HG02588 (cell line): ENCODE results near the gene TFCP2L1.

Source experiments
- ATAC-seq: cut with Tn5 transposase; IDR thresholded peaks from one replicate; pipeline ENCODE4 v1.9.1; 2021; ENCODE audit warnings: mild to moderate bottlenecking, moderate library complexity; ENCODE audit not compliant: unreplicated experiment

TFCP2L1 gene

DNA sequence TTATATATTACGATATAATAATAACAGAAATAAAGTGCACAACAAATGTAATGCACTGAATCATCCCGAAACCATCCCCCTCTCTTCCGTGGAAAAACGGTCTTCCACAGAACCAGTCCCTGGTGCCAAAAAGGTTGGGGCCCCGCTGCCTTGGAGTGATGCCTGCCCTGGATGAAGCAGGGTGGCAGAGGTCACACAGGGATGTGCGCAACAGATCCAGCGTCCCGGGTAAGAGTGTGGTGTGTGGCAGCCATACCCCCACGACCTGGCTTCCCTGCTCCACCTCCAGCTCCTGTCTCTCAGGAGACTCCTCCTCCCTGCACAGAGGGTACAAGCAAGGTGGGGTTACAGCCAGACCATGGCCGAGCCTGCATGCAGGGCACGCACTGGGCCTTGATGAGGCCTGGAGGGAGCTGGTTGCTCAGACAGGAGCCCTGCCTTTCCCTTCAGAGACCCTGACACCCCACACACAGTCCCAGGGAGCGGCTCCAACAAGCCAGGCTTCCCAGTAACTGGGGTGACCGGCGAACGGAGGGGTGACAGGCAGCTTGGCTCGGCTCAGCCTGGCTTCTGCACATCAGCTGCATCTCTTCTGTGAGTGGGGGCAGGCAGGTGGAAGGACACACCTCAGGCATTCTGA, 41.1 kb downstream of the TFCP2L1 start:
- ATAC-seq = no peak

DNA sequence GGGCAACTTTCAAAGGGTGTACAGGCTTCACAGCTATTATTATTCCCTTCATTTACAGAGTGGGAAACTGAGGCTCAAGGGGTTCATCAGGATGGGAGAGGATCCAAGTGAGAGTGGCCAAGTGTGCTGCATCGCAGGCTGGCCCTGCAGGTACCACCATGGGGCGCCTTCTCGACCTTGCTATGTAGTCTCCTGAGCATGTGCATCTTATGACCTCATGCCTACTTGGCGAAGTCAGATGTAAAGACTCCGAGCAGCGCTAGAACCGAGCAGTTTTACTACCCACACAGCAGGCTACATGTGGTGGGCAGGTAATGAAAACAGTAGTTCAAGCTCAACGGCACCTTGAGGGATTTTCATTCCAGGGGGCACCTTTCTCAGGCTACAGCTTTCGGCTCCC, 42.0 kb downstream of the TFCP2L1 start:
- no peak for ATAC-seq

DNA sequence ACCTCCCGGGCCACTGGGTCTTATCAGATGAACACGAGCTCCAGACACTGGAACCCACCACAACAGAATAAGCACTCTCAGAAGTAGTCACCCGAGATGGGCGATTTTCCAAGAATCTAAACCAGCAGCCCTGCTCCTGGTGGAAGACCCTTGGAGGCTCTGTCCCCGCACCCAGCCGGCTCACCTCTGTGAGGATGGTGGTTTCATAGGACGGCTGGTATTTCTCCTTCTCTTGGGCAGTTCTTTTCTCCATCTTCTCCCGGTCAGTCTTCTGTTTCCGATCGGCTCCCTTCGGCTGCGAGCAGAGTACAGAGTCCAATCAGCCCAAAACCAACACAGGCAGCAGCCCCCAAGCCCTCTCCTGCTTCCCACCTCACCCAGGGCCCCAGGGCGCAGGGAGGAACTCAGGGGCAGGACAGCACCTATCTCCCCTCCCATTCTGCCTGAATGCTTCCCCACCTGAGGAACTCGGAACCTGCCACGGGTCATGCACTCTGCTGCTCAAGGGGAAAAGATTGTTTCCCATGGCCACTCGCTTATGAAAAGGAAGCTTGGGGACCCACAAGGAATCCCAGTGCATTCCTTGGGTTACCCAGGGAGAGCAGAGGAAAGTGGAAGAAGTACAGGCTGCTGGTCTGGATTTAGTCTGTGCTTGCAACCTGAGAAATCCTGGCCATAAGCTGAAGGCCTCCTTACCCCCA, 42.7 kb downstream of the TFCP2L1 start:
- ATAC-seq = no peak

DNA sequence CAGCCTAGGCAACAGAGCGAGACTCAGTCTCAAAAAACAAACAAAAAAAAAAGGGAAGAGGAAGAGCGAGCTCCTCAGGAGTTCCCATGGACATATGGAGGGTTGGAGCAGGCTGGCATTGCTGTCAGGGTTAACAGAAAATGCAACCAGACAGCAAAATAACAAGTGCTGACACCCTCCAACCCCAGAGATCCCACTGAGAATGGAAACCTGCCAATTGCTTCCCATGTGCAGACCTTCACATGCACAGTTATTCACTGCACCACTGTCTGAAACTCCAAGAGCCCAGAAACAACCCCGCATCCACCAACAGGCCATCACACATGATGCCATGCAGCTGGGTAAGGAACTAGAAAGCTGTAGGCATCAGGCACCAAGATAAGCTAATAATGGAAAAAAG, 43.5 kb downstream of the TFCP2L1 start:
- no peak for ATAC-seq

DNA sequence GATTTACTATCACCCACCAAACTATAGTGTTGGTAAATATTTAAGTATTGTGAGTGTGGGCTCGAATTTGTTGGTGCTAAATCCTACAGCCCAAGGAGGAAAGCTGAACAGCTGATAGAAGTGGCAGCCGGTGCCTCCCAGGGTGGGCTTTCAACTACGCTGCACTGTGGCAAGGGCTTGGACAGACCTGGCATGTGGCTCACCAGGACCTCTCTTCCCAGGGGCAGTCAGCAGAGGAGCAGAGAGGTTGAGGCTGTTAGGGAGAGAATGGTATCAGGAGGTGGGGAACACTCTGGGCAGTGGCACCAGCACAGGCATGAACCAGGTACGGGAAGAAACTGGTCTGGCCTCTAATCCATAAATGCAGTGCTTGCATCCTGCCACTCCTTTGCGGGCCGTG, 44.6 kb downstream of the TFCP2L1 start:
- ATAC-seq = no peak

DNA sequence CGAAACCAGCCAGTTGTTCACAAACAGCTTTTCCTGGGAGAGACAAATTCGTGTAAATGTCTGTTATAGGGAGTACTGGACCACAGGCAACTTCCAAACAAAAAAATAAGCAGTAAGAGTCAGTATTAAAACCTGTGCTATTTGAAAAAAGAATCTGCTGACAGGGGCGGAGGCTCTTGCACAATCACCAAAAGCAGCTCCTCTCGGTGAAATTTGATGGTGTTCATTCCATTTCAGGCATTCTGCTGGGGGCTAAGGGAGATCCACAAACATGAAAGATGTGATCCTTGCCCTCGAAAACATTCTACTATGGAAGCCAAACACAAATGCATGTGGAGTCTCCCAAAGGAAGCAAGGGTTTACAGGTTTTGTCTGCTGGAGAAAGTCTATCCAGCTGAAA, 45.0 kb downstream of the TFCP2L1 start:
- ATAC-seq = no peak

DNA sequence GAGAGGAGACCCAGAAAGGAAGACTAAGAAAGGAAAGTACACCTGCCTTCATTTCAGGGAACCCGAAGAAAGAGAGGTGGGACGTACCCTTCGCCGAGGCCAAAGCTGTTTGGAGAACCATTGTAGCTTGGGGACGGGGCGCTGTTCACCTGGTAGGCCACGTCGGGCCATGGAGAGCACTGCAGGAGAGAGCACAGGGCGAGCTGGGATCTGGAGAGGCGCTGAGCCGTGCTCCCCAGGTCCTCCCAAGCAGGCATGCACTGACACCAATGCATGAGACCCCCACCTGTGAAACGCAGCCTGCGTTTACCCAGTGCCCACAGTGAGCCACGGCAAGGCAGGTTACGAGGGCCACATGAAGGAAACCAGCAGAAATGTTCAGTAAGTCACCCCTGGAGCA, 45.5 kb downstream of the TFCP2L1 start:
- ATAC-seq = no peak

DNA sequence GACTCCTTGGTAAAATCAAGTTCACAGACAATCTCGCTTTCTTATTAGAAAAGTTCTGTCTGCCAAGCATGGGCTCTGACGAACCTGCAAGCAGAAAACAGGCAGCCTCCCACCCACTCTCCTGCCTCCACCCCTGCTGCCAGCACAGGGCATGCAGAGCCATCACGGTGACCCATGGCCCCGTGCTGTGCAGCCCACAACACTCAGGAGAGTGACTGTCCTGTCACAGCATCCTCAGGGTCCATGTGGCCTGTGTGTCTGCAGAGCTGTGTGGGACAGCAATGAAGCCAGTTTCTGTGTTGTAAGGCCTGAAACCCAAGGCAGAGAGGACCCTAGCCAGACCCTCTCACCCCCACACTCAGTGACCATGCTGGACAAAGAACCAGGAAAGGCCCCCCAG, 46.2 kb downstream of the TFCP2L1 start:
- no peak for ATAC-seq

DNA sequence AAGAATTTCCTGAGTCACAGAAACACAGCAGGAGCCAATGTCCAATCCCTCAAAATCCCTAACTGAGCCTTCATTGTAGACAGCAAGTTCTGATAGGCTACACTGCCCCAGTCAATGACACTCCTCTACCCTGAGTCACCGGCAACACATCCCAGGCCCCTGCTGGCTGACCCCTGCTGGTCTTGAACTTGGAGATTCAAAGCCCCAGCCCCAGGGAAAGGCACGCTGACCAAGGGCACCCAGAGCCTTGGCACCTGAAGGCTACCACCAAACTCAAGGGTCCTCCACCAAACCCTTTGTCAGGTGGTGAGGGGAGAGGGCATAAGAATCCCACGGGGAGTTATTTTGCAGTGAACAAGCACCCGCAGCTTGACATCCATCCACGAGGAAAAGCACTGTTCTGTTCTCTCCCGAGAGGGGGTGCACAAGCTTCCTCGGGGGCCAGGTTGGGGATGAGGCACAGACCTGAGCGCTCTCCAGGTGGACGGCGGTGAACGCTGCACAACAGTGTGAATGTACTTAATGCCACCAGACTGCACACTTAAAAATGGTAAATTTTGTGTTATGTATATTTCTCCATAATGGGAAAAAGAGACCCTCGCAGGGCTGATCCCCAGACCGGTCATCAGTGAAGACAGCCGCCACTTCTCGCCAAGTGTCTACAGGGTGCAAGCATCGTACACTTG, 46.9 kb downstream of the TFCP2L1 start:
- no peak for ATAC-seq

DNA sequence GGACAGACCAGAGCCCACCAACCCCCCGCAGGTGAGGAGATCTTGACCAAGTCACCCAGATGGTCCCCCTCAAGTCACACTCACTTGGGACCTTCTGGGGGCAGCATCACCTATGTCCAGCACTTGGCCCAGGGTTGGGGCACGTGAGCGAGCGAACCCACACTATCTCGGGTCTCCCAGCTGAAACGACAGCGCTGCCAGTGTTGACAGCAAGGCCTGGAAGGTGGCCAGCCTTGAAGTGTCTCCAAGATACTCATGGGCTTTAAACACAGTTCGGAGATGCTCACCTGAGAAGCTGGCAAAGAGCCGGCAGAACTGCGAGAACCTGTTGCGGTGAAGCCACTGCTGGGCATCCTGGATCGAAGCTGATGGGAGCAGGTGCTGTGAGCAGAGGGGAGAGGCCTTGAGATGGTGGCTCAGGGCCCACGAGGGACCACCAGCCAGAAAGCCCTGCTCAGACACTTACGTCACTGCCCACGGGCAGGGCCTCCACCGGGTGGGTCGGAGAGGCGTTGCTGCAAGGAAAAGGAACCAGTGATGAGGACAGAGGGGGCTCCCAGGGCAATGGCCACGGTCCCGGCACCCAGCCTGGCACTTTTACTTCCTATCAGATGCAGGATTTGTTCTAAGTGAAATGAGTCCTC, 47.5 kb downstream of the TFCP2L1 start:
- ATAC-seq = no peak

DNA sequence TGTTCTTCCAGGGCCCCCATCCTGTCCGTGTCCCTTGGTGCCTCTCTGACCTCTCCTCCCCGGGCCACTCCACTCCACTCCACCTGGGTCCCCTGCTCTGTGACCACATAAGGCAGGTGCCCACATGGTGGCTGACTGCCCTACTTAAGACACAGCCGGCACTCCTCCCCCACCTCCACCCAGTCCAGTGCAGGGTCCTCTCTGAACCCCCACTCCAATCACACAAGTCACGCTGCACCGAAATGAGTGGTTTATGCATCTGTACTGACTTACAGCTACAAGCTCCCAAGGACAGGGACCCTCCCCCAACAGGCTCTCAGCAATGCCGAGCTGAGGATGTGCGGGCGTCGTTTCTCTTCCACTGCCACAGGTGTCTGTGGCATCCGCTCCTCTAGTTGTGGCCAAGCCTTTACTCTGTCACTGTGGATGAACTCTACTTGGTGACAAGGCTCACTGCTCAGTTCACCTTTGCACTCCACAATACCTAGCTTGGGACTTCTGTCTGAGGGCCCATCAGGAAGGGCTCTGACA, 48.3 kb downstream of the TFCP2L1 start:
- no peak for ATAC-seq

DNA sequence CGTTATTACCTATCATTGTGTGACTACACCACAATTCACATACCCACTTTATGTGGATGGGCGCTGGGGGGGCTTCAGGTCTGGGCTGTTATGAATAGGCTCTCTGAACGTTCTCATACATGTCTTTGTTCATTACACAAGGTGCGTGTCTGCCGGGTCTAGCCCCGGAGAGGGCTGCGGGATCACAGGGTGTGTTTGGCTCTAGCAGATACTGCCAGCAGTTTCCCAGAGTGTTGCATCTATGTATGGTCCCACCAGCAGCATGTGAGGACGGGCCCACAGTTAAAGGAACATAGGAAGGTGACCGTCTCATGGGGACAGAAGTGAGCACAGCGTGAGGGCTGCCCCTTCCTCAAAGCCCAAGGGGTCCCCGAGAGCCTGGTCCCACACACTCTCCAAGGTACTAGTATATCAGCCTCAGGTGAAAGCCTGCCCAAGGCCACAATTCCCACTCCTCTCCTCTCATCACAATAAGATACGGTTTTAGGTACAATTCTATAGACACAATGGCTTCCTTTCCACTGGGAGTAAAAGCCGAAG, 48.8 kb downstream of the TFCP2L1 start:
- ATAC-seq = no peak

DNA sequence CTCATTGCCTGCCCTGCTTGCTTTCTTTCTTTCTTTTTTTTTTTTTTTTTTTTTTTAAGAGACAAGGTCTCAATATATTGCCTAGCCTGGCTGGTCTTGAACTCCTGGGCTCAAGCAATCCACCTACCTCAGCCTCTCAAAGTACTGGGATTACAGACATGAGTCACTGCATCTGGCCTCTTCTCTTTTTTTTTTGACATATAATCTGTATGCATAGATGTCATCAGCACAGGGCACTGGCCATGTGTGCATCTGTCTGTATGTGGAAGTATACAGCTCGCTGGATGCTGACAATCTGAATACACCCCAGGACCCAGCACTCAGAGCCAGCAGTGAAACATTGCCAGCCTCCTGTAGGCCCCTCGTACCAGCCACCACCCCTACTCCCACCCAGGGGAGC, 49.5 kb downstream of the TFCP2L1 start:
- ATAC-seq = no peak

DNA sequence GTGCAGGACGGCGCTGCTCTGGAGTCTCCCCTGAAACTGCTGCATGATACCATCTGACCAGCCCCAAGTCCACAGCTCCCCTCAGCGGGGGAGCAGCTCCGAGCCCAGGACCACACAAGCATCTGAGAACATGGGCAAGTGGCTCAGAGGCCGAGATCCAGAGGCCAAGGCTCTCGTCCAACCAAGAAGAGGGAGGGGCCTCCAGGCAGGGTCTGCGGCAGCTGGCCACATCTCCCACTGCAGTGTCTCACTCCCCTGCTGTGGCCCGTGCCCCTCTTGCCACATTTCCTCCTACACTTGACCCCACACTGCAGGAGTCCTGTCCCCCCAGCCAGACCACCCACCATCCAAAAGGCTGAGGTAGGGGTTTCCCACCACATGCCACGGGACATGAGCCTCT, 50.2 kb downstream of the TFCP2L1 start:
- ATAC-seq = no peak

DNA sequence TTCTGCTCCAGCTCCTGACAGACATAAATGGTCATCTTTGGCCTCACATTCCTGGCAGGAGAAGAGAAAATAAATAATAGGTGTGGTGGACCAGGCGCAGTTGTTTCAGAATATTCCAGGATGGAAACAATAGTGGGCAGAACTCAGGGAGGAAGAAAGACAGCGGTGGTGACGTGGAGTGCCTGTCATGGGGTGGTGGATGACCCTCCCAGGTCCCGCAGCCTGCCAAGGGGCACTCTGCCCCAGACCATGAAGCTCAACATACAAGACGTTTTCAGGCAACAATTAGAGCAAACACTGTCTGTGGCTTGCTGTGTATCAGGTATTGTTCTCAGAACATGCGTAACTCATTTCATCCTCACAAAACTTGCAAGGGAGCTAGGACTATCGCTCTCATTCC, 50.9 kb downstream of the TFCP2L1 start:
- ATAC-seq = no peak

DNA sequence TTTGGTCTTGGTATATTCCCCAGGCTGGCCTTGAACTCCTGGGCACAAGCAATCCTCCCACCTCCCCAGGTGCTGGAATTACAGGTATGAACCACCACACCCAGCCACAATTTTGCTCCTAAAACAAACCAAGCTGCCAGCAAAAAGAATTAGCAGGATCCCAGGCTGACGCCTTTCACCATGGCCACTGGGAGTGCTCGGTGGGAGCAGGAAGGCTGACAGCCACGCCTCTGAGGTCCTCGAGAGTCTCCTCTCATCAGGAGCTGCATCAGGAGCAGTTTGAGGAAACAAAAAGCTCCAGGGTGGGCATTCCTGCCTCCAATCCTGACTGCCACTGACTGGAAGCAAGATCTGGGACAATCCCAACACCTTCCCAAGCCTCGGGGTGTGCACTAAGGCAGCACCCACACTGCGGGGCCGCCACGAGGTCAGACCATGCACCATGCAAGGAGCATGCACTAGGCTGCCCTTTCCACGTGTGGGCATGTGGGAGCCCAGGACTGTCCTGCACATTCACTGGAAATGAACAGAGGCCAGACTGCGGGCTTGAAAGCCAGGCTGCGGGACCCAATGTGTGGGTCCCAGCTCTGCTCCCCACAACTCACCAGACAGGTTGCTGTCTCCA, 51.4 kb downstream of the TFCP2L1 start:
- ATAC-seq = no peak

DNA sequence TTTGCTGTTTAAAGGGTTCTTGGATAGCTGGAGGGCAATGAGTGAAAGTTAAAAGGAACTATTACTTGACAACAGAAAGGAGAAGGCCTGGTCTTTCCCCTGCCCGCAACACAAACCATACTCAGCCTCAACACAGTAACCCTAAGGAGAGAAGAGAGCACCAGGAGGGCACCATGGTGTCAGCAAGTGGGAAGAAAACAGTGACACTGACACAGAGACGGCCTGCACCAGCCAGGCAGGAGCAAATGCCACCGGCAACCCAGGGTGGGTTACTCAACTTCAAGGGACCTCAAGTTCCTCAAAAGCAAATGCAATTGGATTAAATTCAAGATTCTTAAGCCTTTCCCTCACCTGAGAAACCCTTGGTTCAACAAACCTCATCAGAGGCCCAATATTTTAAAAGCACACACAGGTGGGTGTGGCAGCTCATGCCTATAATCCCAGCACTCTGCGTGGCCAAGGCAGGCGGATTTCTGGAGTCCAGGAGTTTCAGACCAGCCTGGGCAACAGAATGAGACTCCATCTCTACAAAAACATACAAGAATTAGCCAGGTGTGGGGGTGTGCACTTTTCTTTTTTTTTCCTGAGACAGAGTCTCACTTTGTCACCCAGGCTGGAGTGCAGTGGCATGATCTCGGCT, 52.3 kb downstream of the TFCP2L1 start:
- ATAC-seq = no peak

DNA sequence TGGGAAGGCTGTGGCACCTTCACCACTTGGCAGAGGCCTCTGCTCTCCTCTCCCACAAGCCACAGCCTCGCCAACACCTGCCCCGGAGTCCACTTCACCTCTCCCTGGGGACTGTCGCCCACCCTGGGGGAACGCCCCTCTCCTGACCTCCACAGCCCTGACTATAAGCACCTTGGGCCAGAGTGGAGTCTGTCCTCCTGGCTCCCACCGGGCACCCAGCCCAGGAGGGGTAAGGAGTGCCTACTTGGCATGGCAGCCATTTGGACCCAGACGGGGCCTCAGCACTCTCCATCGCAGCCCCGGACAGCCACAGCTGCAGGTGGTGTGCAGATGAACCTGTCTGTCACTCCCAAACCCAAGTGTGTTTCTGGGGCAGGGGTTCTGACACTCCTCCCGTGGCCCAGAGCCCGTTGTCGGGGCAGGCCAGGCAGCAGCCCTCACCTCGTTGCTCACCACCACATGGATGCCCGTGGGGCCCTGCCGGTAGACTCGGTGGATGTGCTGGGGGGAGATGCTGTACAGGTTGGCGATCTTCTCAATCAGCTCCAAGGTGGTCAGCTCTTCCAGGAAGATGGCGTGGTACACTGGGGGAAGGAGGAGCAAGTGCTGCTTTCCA, 53.5 kb downstream of the TFCP2L1 start:
- ATAC-seq = no peak

DNA sequence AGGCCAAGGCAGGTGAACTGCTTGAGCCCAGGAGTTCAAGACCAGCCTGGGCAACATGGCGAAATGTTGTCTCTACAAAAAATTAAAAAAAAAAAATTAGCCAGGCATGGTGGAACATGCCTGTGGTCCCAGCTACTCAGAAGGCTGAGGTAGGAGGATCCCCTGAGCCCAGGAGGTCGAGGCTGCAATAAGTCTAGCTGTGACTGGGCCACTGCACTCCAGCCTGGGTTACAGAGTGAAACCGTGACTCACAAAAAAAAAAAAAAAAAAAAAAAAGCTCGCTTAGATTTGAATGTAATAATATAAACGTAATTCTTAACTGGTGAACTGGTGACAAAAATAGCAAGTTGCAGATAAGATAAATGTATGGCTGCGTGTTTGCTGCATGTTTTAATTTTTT, 56.5 kb downstream of the TFCP2L1 start:
- no peak for ATAC-seq
